Lung (tissue), 12 donors: ENCODE results near the gene SLC4A3. TPM values are rescaled to one million over a fixed set of nuclear protein-coding genes. Genes with fewer than 3 reads are reported as not detected.

Experiments used
- ATAC-seq: fragments of 200-7000 bp; cut with Tn5 transposase; one replicate; pipeline ENCODE4 v1.9.1; 2020; ENCODE audit warnings: moderate number of reproducible peaks; ENCODE audit not compliant: insufficient read depth, low FRiP score
- DNase-seq, 3 donors: peaks; one replicate each; pipeline ENCODE4 v3.0.0-alpha.2; 2013 to 2017
- H3K27ac ChIP-seq, 2 donors: one replicate each; pipeline ENCODE4 v1.5.1; 2013; ENCODE audit warnings: mild to moderate bottlenecking in 2 of 2, moderate library complexity in 2 of 2, control low read depth in 1 of 2, inconsistent platforms in 1 of 2, low read depth in 1 of 2, low read length in 1 of 2
- H3K27me3 ChIP-seq, 3 donors: one replicate each; pipeline ENCODE4 v1.5.1; 2013; ENCODE audit warnings: low read length in 2 of 3; ENCODE audit not compliant: control insufficient read depth in 3 of 3, insufficient read depth in 3 of 3
- H3K36me3 ChIP-seq, 4 donors: one replicate each; pipeline ENCODE4 v1.5.1; 2013; ENCODE audit warnings: low read length in 4 of 4, mild to moderate bottlenecking in 1 of 4, moderate library complexity in 1 of 4; ENCODE audit not compliant: control insufficient read depth in 4 of 4, insufficient read depth in 4 of 4
- H3K4me1 ChIP-seq, 5 donors: one replicate each; pipeline ENCODE4 v1.5.1; 2013; ENCODE audit warnings: low read length in 5 of 5, mild to moderate bottlenecking in 2 of 5, moderate library complexity in 1 of 5; ENCODE audit not compliant: control insufficient read depth in 5 of 5, insufficient read depth in 5 of 5
- H3K4me3 ChIP-seq: one replicate; pipeline ENCODE4 v1.5.1; 2013; ENCODE audit warnings: mild to moderate bottlenecking, control low read depth, moderate library complexity
- H3K9ac ChIP-seq, 2 donors: one replicate each; pipeline ENCODE4 v1.5.1; 2013; ENCODE audit warnings: low read length in 2 of 2, control low read depth in 1 of 2; ENCODE audit not compliant: insufficient read depth in 1 of 2
- H3K9me3 ChIP-seq, 4 donors: one replicate each; pipeline ENCODE4 v1.5.1; 2013; ENCODE audit warnings: low read length in 3 of 4, mild to moderate bottlenecking in 1 of 4, moderate library complexity in 1 of 4; ENCODE audit not compliant: control insufficient read depth in 4 of 4, insufficient read depth in 3 of 4
- CTCF ChIP-seq: IDR thresholded peaks from 2 replicates; pipeline ENCODE4 v1.5.1; 2012; ENCODE audit warnings: mild to moderate bottlenecking; ENCODE audit errors: control extremely low read depth, extremely low read depth
- WGBS, 2 donors: extraction: QIAGEN DNeasy Blood & Tissue Kit; methylation state at CpG; one replicate each; pipeline ENCODE4 v1.1.7; 2013; 5-methylcytosine and 5-hydroxymethylcytosine counted together
- polyA plus RNA-seq, 2 donors: library from polyadenylated mRNA; stranded (reverse); fragments of 200-250 nt; gene quantifications; one replicate each; pipeline ENCODE4 v1.2.1, GENCODE V29; 2013
- total RNA-seq, 2 donors: library from RNA; depleted of rRNA in 1 of 2; stranded (reverse); fragments of >200 nt in 1 of 2; gene quantifications; one replicate each; pipeline ENCODE4 v1.2.1, GENCODE V29; 2014 to 2021
- donor health status: control.
- donor health status: control.
- donor health status: Bipolar disorder and iron deficiency.
- donor health status: healthy.
- donor health status: DM: yes; HTN: yes; CAD: no.

SLC4A3 gene
- total and polyA plus RNA-seq, 4 donors: 0.59 to 3.2 (median 1.2) TPM

- DNase-seq: no peak
These were observed 35.8 kb downstream of the SLC4A3 start for GRCh38 chr2:219663116-219663762.

GRCh38 chr2:219664041-219664440 lies 36.6 kb downstream of the SLC4A3 start:
- peaks cover 0 to 11% (median 1%) of the 10 kb centered on the region in 4 donors for H3K9me3 ChIP-seq
- H3K4me1 ChIP-seq: peaks cover 0 to 6% (median 0%) of the 10 kb centered on the region in 5 donors
- no peak overlapping the region for H3K27ac ChIP-seq
- no peaks in the 10 kb centered on the region for H3K27me3 ChIP-seq
- H3K36me3 ChIP-seq: no peaks in the 10 kb centered on the region
- ATAC-seq (no peak), DNase-seq (no peak)
- WGBS, 2 donors: 86 to 91% methylated on average over 5 of the region's 5 CpGs
- no peak overlapping the region for H3K4me3 ChIP-seq
- TF ChIP-seq CTCF: no peak
- H3K9ac ChIP-seq: no peak overlapping the region

More at GRCh38 chr2:219663116-219663762, 35.8 kb downstream of the SLC4A3 start:
- no peaks in the 10 kb centered on the region for H3K36me3 ChIP-seq
- no peak for ATAC-seq
- no peak overlapping the region for H3K9ac ChIP-seq
- H3K4me1 ChIP-seq: peaks cover 0 to 6% (median 0%) of the 10 kb centered on the region in 5 donors
- TF ChIP-seq CTCF: no peak
- 75 to 83% methylated on average over 11 of the region's 11 CpGs for WGBS, 2 donors
- H3K27me3 ChIP-seq: peaks cover 0 to 2% (median 0%) of the 10 kb centered on the region in 3 donors
- no peak overlapping the region for H3K27ac ChIP-seq
- no peak overlapping the region for H3K4me3 ChIP-seq
- peaks cover 0 to 11% (median 1%) of the 10 kb centered on the region in 4 donors for H3K9me3 ChIP-seq

- H3K4me3 ChIP-seq: no peak overlapping the region
- peaks cover 0 to 11% (median 1%) of the 10 kb centered on the region in 4 donors for H3K9me3 ChIP-seq
- H3K27ac ChIP-seq: no peak overlapping the region
- WGBS, 2 donors: 56 to 80% methylated on average over 4 of the region's 4 CpGs
- H3K27me3 ChIP-seq: no peaks in the 10 kb centered on the region
- DNase-seq: peak; percentile 65 to 83 (median 73)
- H3K4me1 ChIP-seq: peaks cover 0 to 7% (median 0%) of the 10 kb centered on the region in 5 donors
- no peaks in the 10 kb centered on the region for H3K36me3 ChIP-seq
- no peak overlapping the region for H3K9ac ChIP-seq
- TF ChIP-seq CTCF: no peak
- no peak for ATAC-seq
These were observed 37.5 kb downstream of the SLC4A3 start for GRCh38 chr2:219664944-219665343.

- H3K9ac ChIP-seq: no peak overlapping the region
- peaks cover 0 to 10% (median 1%) of the 10 kb centered on the region in 4 donors for H3K9me3 ChIP-seq
- H3K4me1 ChIP-seq: peaks cover 0 to 17% (median 2%) of the 10 kb centered on the region in 5 donors
- no peak overlapping the region for H3K4me3 ChIP-seq
- ATAC-seq (no peak), DNase-seq (no peak)
- TF ChIP-seq CTCF: no peak
- 66 to 83% methylated on average over 6 of the region's 6 CpGs for WGBS, 2 donors
- H3K27ac ChIP-seq: no peak overlapping the region
- peaks cover 0 to 2% (median 0%) of the 10 kb centered on the region in 3 donors for H3K27me3 ChIP-seq
- no peaks in the 10 kb centered on the region for H3K36me3 ChIP-seq
These were observed 38.5 kb downstream of the SLC4A3 start for GRCh38 chr2:219665926-219666325.
